SK-N-MC (cell line): ENCODE results near the gene EGR4.

ENCODE experiments used
- EZH2 ChIP-seq: fragments of 200-600 bp; sonication (generic); IDR thresholded peaks from one replicate; pipeline ENCODE4 v1.6.1; 2017; ENCODE audit warnings: antibody characterized with exemption
- FOXP2 ChIP-seq: optimal IDR thresholded peaks from 2 replicates; pipeline ENCODE3; 2011; ENCODE audit warnings: mild to moderate bottlenecking, moderate library complexity; ENCODE audit not compliant: insufficient read depth; ENCODE audit errors: extremely low read length, control extremely low read depth
- POLR2AphosphoS5 ChIP-seq: IDR thresholded peaks from 2 replicates; pipeline ENCODE4 v1.6.1; 2012; ENCODE audit warnings: mild to moderate bottlenecking, low read depth, low read length, borderline replicate concordance

DNA sequence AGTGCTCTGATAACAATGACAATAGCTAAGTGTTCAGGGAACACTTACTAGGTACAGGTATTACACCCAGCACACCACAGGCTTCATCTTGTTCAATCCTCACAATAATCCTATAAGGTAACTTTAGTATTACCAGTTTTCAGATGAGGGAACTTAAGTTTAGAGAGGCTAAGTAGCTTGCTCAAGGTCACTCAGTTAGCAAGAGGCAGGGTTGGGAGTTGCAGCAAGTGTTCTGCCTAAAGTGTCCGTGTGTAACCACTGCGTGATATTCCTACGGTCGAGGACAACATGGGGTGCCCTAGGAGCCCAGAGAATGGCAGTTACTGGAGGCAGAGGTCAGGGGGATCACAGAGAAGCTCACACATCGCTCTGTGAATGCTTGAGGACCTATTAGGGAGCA, 30.2 kb upstream of the EGR4 start:
- TF ChIP-seq EZH2 = no peak
- TF ChIP-seq POLR2AphosphoS5 = no peak
- no peak for TF ChIP-seq FOXP2
